ENCODE results near the gene ANXA3. TPM values are rescaled to one million over a fixed set of nuclear protein-coding genes. Genes with fewer than 3 reads are reported as not detected.

The ANXA3 gene
- total and polyA plus RNA-seq, 3 donors from 2014 or later = 1.1 to 6.4 (median 3.5) TPM

- H3K9me3 ChIP-seq = no peaks in the 10 kb centered on the region
- H3K27me3 ChIP-seq = no peaks in the 10 kb centered on the region
- DNase-seq = no peak
- no peaks in the 10 kb centered on the region for H3K36me3 ChIP-seq (ENCODE audit: low read depth, missing control alignments)
- TF ChIP-seq POLR2A (IDR thresholded peaks at IDR 0.05) = no peak
- no peak for TF ChIP-seq CTCF (IDR thresholded peaks at IDR 0.05)
- no peaks in the 10 kb centered on the region for H3K4me1 ChIP-seq
- intact Hi-C loops (cut with DNase I; ENCODE audit: low total_unique reads) = no loop called here
- H3K27ac ChIP-seq = no peak overlapping the region
- 82 to 84% methylated on average over 4 of the region's 4 CpGs for WGBS, 2 donors
- H3K4me3 ChIP-seq = no peak overlapping the region
Measured at GRCh38 chr4:78562687-78563086, 11.1 kb downstream of the ANXA3 start.

- intact Hi-C loops (cut with DNase I; ENCODE audit: low total_unique reads) = no loop called here
- no peak overlapping the region for H3K27ac ChIP-seq
- no peaks in the 10 kb centered on the region for H3K9me3 ChIP-seq
- 84 to 94% methylated on average over 2 of the region's 2 CpGs for WGBS, 2 donors
- H3K4me1 ChIP-seq = peaks cover 2% of the 10 kb centered on the region
- no peak overlapping the region for H3K4me3 ChIP-seq
- no peak for DNase-seq
- no peak for TF ChIP-seq POLR2A (IDR thresholded peaks at IDR 0.05)
- no peak for TF ChIP-seq CTCF (IDR thresholded peaks at IDR 0.05)
- no peaks in the 10 kb centered on the region for H3K36me3 ChIP-seq (ENCODE audit: low read depth, missing control alignments)
- H3K27me3 ChIP-seq = no peaks in the 10 kb centered on the region
Measured at GRCh38 chr4:78565971-78566372, 14.4 kb downstream of the ANXA3 start.

- no peaks in the 10 kb centered on the region for H3K36me3 ChIP-seq (ENCODE audit: low read depth, missing control alignments)
- DNase-seq = no peak
- no peak overlapping the region for H3K4me3 ChIP-seq
- 76 to 82% methylated on average over 8 of the region's 8 CpGs for WGBS, 2 donors
- no peak overlapping the region for H3K27ac ChIP-seq
- no peaks in the 10 kb centered on the region for H3K27me3 ChIP-seq
- peaks cover 2% of the 10 kb centered on the region for H3K4me1 ChIP-seq
- no peaks in the 10 kb centered on the region for H3K9me3 ChIP-seq
- TF ChIP-seq CTCF (IDR thresholded peaks at IDR 0.05) = no peak
- no peak for TF ChIP-seq POLR2A (IDR thresholded peaks at IDR 0.05)
- intact Hi-C loops (cut with DNase I; ENCODE audit: low total_unique reads) = no loop called here
Measured at GRCh38 chr4:78566834-78567499, 15.4 kb downstream of the ANXA3 start.

GRCh38 chr4:78567500-78568060 is 16.0 kb downstream of the ANXA3 start:
- 93 to 97% methylated on average over 2 of the region's 2 CpGs for WGBS, 2 donors
- H3K4me1 ChIP-seq = peaks cover 2% of the 10 kb centered on the region
- H3K27me3 ChIP-seq = no peaks in the 10 kb centered on the region
- DNase-seq = no peak
- no peak for TF ChIP-seq CTCF (IDR thresholded peaks at IDR 0.05)
- TF ChIP-seq POLR2A (IDR thresholded peaks at IDR 0.05) = no peak
- no peak overlapping the region for H3K4me3 ChIP-seq
- H3K36me3 ChIP-seq (ENCODE audit: low read depth, missing control alignments) = no peaks in the 10 kb centered on the region
- intact Hi-C loops (cut with DNase I; ENCODE audit: low total_unique reads) = no loop called here
- no peaks in the 10 kb centered on the region for H3K9me3 ChIP-seq
- no peak overlapping the region for H3K27ac ChIP-seq
